Endothelial cell of umbilical vein (primary cell): ENCODE results near the gene SPATA24. TPM values are rescaled to one million over a fixed set of nuclear protein-coding genes. Genes with fewer than 3 reads are reported as not detected.

Experiments
- BruUV-seq: library from RNA; stranded (reverse); fragments of 400-500 nt; replicated peaks from 2 replicates; lab custom pipeline; 2021; lab: Mats Ljungman, UMichigan
- CTCF ChIA-PET: fragments of 300-600, 350-600 bp; sonication (Branson Sonifier 250); formaldehyde crosslinking; loops from one replicate; lab custom pipeline; 2021; ENCODE audit warnings: antibody characterized with exemption, inconsistent platforms; lab: Charles Lee
- POLR2A ChIA-PET: fragments of 300-600, 350-600 bp; sonication (Branson Sonifier 250); formaldehyde crosslinking; loops from one replicate; lab custom pipeline; 2021; ENCODE audit warnings: antibody characterized with exemption, inconsistent platforms; lab: Charles Lee
- DNase-seq: peaks from one replicate; pipeline ENCODE4 v3.0.0-alpha.2; 2011; ENCODE audit warnings: low read depth, low spot score
- FAIRE-seq: peaks from 2 replicates; lab custom pipeline; 2011; peaks lifted over from hg19 to GRCh38; lab: Jason Lieb, UNC
- H2AFZ ChIP-seq: 2 replicates; pipeline ENCODE4 v1.6.0; 2012; ENCODE audit warnings: low read depth, low read length, control low read depth, inconsistent platforms
- H3K27ac ChIP-seq: 2 replicates; pipeline ENCODE4 v1.5.1; 2011; ENCODE audit warnings: low read depth, mild to moderate bottlenecking, control low read depth, low read length, moderate library complexity; ENCODE audit not compliant: insufficient read depth
- H3K27me3 ChIP-seq, 2 experiments: 2 replicates each; pipeline versions ENCODE4 v1.6.0 to v1.6.1; 2011; ENCODE audit warnings: low read length in 2 of 2, mixed read lengths in 1 of 2; ENCODE audit not compliant: control insufficient read depth in 2 of 2, insufficient read depth in 2 of 2
- H3K36me3 ChIP-seq, 2 experiments: 2 replicates in 1 of 2; 3 replicates in 1 of 2; pipeline ENCODE4 v1.5.1; 2011; ENCODE audit warnings: low read length in 2 of 2, mild to moderate bottlenecking in 1 of 2, moderate library complexity in 1 of 2; ENCODE audit not compliant: control insufficient read depth in 2 of 2, insufficient read depth in 2 of 2; ENCODE audit errors: extremely low read depth in 1 of 2
- H3K4me1 ChIP-seq: 3 replicates; pipeline ENCODE4 v1.5.1; 2011; ENCODE audit warnings: mild to moderate bottlenecking, low read length; ENCODE audit not compliant: control insufficient read depth, insufficient read depth; ENCODE audit errors: extremely low read depth
- H3K4me2 ChIP-seq: 2 replicates; pipeline ENCODE4 v1.6.1; 2011; ENCODE audit warnings: low read length, control low read depth, mixed read lengths; ENCODE audit not compliant: insufficient read depth
- H3K4me3 ChIP-seq, 3 experiments: fragments of 200-600 bp in 1 of 3; sonication (generic), shearing (Covaris generic) in 1 of 3; replicated peaks in 1 of 3; 2 replicates each; pipeline ENCODE4 v1.5.1; 2011 to 2016; ENCODE audit warnings: control low read depth in 3 of 3, low read length in 3 of 3, mild to moderate bottlenecking in 2 of 3, inconsistent platforms in 1 of 3, low read depth in 1 of 3, moderate library complexity in 1 of 3; ENCODE audit not compliant: insufficient read depth in 1 of 3
- H3K79me2 ChIP-seq: 2 replicates; pipeline ENCODE4 v1.6.0; 2012; ENCODE audit warnings: low read length, inconsistent platforms; ENCODE audit not compliant: control insufficient read depth, insufficient read depth
- H3K9ac ChIP-seq: replicated peaks from 2 replicates; pipeline ENCODE3; 2011; ENCODE audit warnings: low read length, control low read depth; ENCODE audit not compliant: insufficient read depth; ENCODE audit errors: extremely low read depth
- H3K9me1 ChIP-seq: replicated peaks from 3 replicates; pipeline ENCODE4 v1.6.0; 2011; ENCODE audit warnings: mild to moderate bottlenecking, low read length; ENCODE audit not compliant: control insufficient read depth, insufficient read depth; ENCODE audit errors: extremely low read depth
- H3K9me3 ChIP-seq: replicated peaks from 2 replicates; pipeline ENCODE4 v1.5.1; 2012; ENCODE audit warnings: low read length, inconsistent platforms; ENCODE audit not compliant: control insufficient read depth, insufficient read depth
- H4K20me1 ChIP-seq: replicated peaks from 2 replicates; pipeline ENCODE3; 2011; ENCODE audit warnings: mild to moderate bottlenecking, low read length; ENCODE audit not compliant: control insufficient read depth, insufficient read depth; ENCODE audit errors: extremely low read depth
- EZH2 ChIP-seq: IDR thresholded peaks from 2 replicates; pipeline ENCODE4 v1.6.1; 2012; ENCODE audit warnings: borderline replicate concordance, low read depth, mild to moderate bottlenecking, moderate library complexity, low read length, inconsistent platforms; ENCODE audit not compliant: severe bottlenecking
- FOS ChIP-seq: IDR thresholded peaks from 2 replicates; pipeline ENCODE4 v1.6.1; 2011; ENCODE audit warnings: mild to moderate bottlenecking, low read length, moderate library complexity, borderline replicate concordance; ENCODE audit not compliant: insufficient read depth
- GATA2 ChIP-seq: IDR thresholded peaks from 2 replicates; pipeline ENCODE4 v1.7.0; 2011; ENCODE audit warnings: low read depth, mild to moderate bottlenecking, moderate library complexity, mixed read lengths, low read length; ENCODE audit not compliant: insufficient read length, insufficient read depth
- JUN ChIP-seq: IDR thresholded peaks from 2 replicates; pipeline ENCODE4 v1.6.1; 2011; ENCODE audit warnings: borderline replicate concordance, low read depth; ENCODE audit not compliant: insufficient read length, insufficient read depth
- MYC ChIP-seq: IDR thresholded peaks from one replicate; pipeline ENCODE4 v1.6.1; 2011; ENCODE audit warnings: mild to moderate bottlenecking, low read depth, low read length
- POLR2A ChIP-seq: IDR thresholded peaks from 2 replicates; pipeline ENCODE4 v1.6.1; 2012; ENCODE audit warnings: low read depth, mild to moderate bottlenecking, control low read depth, low read length
- POLR2AphosphoS5 ChIP-seq: IDR thresholded peaks from 2 replicates; pipeline ENCODE4 v1.6.1; 2012; ENCODE audit warnings: low read depth, mild to moderate bottlenecking, control low read depth, low read length, moderate library complexity; ENCODE audit not compliant: insufficient read depth
- dilution Hi-C: fragments of 300-500 bp; cut with MboI; formaldehyde crosslinking; loops from one replicate; pipeline ENCODE4 v1.15.0; 2019; ENCODE audit warnings: low sequenced_read_pairs; ENCODE audit not compliant: extremely low pct_ligation_motif_present
- intact Hi-C: fragments of 100-400 bp; cut with micrococcal nuclease; formaldehyde crosslinking; loops from one replicate; pipeline ENCODE4 v1.10.0; 2022
- polyA plus RNA-seq, 4 experiments: library from polyadenylated mRNA; depleted of rRNA in 3 of 4; stranded (reverse) in 3 of 4; unstranded in 1 of 4; fragments of >200 nt; gene quantifications; 2 replicates each; pipeline versions ENCODE4 v1.2.1 to v1.2.3, GENCODE V29; 2011 to 2012; ENCODE audit warnings: missing spikeins in 1 of 4
- total RNA-seq: library from RNA; stranded (reverse); gene quantifications from 2 replicates; pipeline ENCODE4 v1.2.3, GENCODE V29; 2021
- TF ChIP-seq, protein P1 (sequence below), 2 donors: IDR thresholded peaks; 1 replicate in 1 of 2; 2 replicates in 1 of 2; pipeline ENCODE4 v1.5.1; 2011; ENCODE audit warnings: low read length in 2 of 2, mild to moderate bottlenecking in 2 of 2, moderate library complexity in 2 of 2, control low read depth in 1 of 2, inconsistent platforms in 1 of 2, low read depth in 1 of 2; ENCODE audit not compliant: insufficient read depth in 1 of 2; ENCODE audit errors: extremely low read depth in 1 of 2
- TF ChIP-seq, protein P2 (sequence below): IDR thresholded peaks from 2 replicates; pipeline ENCODE4 v1.6.1; 2011; ENCODE audit not compliant: insufficient read depth, insufficient read length

The SPATA24 gene
- total and polyA plus RNA-seq, 2 donors (not counting 3 experiments of a cell fraction or from before 2014, with no cell fraction given) = 3.2 to 7.9 TPM

DNA sequence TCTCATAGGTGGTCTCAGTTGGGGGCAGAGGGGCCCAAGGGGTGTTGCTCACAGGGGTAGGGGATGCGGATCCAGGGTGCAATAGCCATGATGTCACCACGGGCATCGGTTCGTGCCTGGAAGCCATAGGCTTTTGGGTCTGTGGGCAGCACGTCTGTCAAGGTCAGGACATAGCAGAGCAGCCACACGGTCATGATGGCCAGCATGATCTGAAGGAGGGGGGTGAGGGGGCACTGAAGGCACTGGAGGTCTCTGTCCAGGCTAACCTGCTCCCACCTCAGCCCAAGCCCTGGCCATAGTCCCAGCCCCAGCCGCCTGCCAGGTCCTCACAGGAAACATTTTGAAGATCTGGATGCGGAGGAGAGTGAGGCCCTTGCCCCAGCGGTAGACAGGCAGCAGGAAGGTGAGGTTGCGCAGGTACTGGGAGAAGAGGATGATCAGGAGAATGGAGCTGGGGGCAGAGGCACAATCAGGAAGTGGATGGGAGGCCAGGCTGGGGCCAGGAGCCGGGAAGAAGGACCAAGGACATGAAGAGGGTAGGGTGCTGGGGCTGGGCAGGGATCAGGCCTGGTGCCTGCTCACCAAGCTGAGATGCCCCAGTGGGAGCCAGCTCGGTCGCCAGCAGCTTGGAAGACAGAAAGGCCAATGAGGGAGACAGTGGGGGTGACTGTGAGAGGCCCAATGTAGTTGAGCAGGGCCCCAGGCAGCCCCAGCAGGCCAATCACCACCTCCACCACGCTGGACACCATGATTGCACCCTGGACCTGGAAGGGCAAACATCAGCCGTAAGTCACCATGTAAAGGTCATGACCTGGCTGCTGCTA, 24.1 kb downstream of the SPATA24 start:
- Histone ChIP-seq H3K27ac (no peak overlapping the region), H4K20me1 (no peaks in the 10 kb centered on the region), H3K9ac (no peak overlapping the region), H3K36me3 (no peaks in the 10 kb centered on the region), H2AFZ (no peak overlapping the region), H3K9me1 (no peaks in the 10 kb centered on the region), H3K79me2 (no peaks in the 10 kb centered on the region), H3K4me3 (no peak overlapping the region), H3K4me2 (no peak overlapping the region), H3K27me3 (no peaks in the 10 kb centered on the region), H3K9me3 (no peaks in the 10 kb centered on the region), H3K4me1 (no peaks in the 10 kb centered on the region)
- ChIA-PET CTCF (no interaction called here), POLR2A (no interaction called here)
- DNase-seq (no peak), FAIRE-seq (no peak)
- no TSS peak for BruUV-seq
- intact Hi-C loops = no loop called here
- dilution Hi-C loops = no loop called here
- TF ChIP-seq EZH2 (no peak), POLR2A (no peak), MYC (no peak), POLR2AphosphoS5 (no peak), FOS (no peak), GATA2 (no peak), JUN (no peak)
- TF ChIP-seq, protein P1, sequence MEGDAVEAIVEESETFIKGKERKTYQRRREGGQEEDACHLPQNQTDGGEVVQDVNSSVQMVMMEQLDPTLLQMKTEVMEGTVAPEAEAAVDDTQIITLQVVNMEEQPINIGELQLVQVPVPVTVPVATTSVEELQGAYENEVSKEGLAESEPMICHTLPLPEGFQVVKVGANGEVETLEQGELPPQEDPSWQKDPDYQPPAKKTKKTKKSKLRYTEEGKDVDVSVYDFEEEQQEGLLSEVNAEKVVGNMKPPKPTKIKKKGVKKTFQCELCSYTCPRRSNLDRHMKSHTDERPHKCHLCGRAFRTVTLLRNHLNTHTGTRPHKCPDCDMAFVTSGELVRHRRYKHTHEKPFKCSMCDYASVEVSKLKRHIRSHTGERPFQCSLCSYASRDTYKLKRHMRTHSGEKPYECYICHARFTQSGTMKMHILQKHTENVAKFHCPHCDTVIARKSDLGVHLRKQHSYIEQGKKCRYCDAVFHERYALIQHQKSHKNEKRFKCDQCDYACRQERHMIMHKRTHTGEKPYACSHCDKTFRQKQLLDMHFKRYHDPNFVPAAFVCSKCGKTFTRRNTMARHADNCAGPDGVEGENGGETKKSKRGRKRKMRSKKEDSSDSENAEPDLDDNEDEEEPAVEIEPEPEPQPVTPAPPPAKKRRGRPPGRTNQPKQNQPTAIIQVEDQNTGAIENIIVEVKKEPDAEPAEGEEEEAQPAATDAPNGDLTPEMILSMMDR (IDR thresholded peaks at IDR 0.05; ENCODE audit: extremely low read depth in 1 of 2, insufficient read depth in 1 of 2, low read depth in 1 of 2, low read length in 2 of 2) = no peak
- TF ChIP-seq, protein P2, sequence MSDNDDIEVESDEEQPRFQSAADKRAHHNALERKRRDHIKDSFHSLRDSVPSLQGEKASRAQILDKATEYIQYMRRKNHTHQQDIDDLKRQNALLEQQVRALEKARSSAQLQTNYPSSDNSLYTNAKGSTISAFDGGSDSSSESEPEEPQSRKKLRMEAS = no peak
